Sigmoid colon (tissue), 7 donors: ENCODE data around the gene ASF1A. TPM values are rescaled to one million over a fixed set of nuclear protein-coding genes. Genes with fewer than 3 reads are reported as not detected.

Experiments used
- DNase-seq: peaks from one replicate; pipeline ENCODE4 v3.0.0-alpha.2; 2019
- H3K27ac ChIP-seq, 4 donors: fragments of 200-600 bp; sonication (generic); one replicate each; pipeline ENCODE4 v1.5.1; 2016 to 2019; ENCODE audit warnings: mild to moderate bottlenecking in 1 of 4
- H3K27me3 ChIP-seq, 3 donors: fragments of 200-600 bp; sonication (generic); one replicate each; pipeline ENCODE4 v1.5.1; 2019; ENCODE audit warnings: mild to moderate bottlenecking in 1 of 3
- H3K36me3 ChIP-seq, 4 donors: fragments of 200-600 bp; sonication (generic); one replicate each; pipeline ENCODE4 v1.5.1; 2016 to 2019
- H3K4me1 ChIP-seq, 4 donors: fragments of 200-600 bp; sonication (generic); one replicate each; pipeline ENCODE4 v1.5.1; 2017 to 2019
- H3K4me3 ChIP-seq, 4 donors: fragments of 200-600 bp; sonication (generic); one replicate each; pipeline ENCODE4 v1.5.1; 2017 to 2019; ENCODE audit warnings: mild to moderate bottlenecking in 2 of 4, moderate library complexity in 1 of 4
- H3K9me3 ChIP-seq, 4 donors: fragments of 200-600 bp in 3 of 4; sonication (generic) in 3 of 4; one replicate each; pipeline versions ENCODE4 v1.5.1 to v1.6.1; 2013 to 2019
- CTCF ChIP-seq, 4 experiments: fragments of 450-650 bp in 3 of 4; fragments of 200-600 bp in 1 of 4; IDR thresholded peaks; one replicate each; pipeline ENCODE4 v1.5.1; 2016 to 2019; ENCODE audit warnings: antibody characterized with exemption in 4 of 4, mild to moderate bottlenecking in 3 of 4, moderate library complexity in 2 of 4
- EP300 ChIP-seq, 4 donors: sonication (generic); formaldehyde crosslinking; IDR thresholded peaks; one replicate each; pipeline ENCODE4 v1.6.1; 2017; ENCODE audit warnings: antibody characterized with exemption in 4 of 4
- POLR2A ChIP-seq, 2 donors: fragments of 450-650 bp; IDR thresholded peaks; one replicate each; pipeline ENCODE4 v1.6.1; 2016; ENCODE audit warnings: antibody characterized with exemption in 2 of 2, mild to moderate bottlenecking in 2 of 2, moderate library complexity in 2 of 2
- POLR2AphosphoS5 ChIP-seq, 4 donors: sonication (generic); formaldehyde crosslinking; IDR thresholded peaks; one replicate each; pipeline ENCODE4 v1.6.1; 2017; ENCODE audit warnings: antibody characterized with exemption in 4 of 4
- WGBS, 2 donors: extraction: QIAGEN DNeasy Blood & Tissue Kit; methylation state at CpG; one replicate each; pipeline ENCODE4 v1.1.7; 2013; 5-methylcytosine and 5-hydroxymethylcytosine counted together
- intact Hi-C: fragments of 100-400 bp; cut with DNase I; formaldehyde crosslinking; loops from one replicate; pipeline ENCODE4 v1.15.1; 2023
- polyA plus RNA-seq, 3 donors: library from polyadenylated mRNA; stranded (reverse); fragments of 200-250 nt; gene quantifications; one replicate each; pipeline ENCODE4 v1.2.3, GENCODE V29; 2013
- total RNA-seq, 4 donors: library from RNA; depleted of rRNA; stranded (reverse); fragments of >200 nt; gene quantifications; one replicate each; pipeline ENCODE4 v1.1.0, GENCODE V29; 2016
- donor health status: healthy with polysubstance abuse.
- donor health status: Bipolar disorder and iron deficiency.
- donor health status: healthy.

The ASF1A gene
- total and polyA plus RNA-seq, 7 donors: 10.2 to 17.1 (median 11.6) TPM

GRCh38 chr6:118902726-118903125 lies 8.8 kb downstream of the ASF1A start:
- Histone ChIP-seq H3K27me3 (no peaks in the 10 kb centered on the region), H3K36me3 (peaks cover 0 to 45% (median 5%) of the 10 kb centered on the region in 4 donors), H3K4me3 (no peak overlapping the region), H3K4me1 (peaks cover 0 to 20% (median 6%) of the 10 kb centered on the region in 4 donors), H3K9me3 (no peaks in the 10 kb centered on the region), H3K27ac (no peak overlapping the region)
- intact Hi-C loops: no loop called here
- DNase-seq: no peak
- no peak for TF ChIP-seq POLR2A (IDR thresholded peaks at IDR 0.05)
- TF ChIP-seq EP300 (IDR thresholded peaks at IDR 0.05): no peak
- no peak for TF ChIP-seq POLR2AphosphoS5 (IDR thresholded peaks at IDR 0.05)
- no peak for TF ChIP-seq CTCF (IDR thresholded peaks at IDR 0.05)

GRCh38 chr6:118903138-118903537 lies 9.2 kb downstream of the ASF1A start:
- Histone ChIP-seq H3K4me3 (no peak overlapping the region), H3K27ac (no peak overlapping the region), H3K4me1 (peaks cover 0 to 20% (median 6%) of the 10 kb centered on the region in 4 donors), H3K27me3 (no peaks in the 10 kb centered on the region), H3K36me3 (peaks cover 0 to 49% (median 10%) of the 10 kb centered on the region in 4 donors), H3K9me3 (no peaks in the 10 kb centered on the region)
- WGBS, 2 donors: 29 to 60% methylated on average over 2 of the region's 2 CpGs
- DNase-seq: no peak
- TF ChIP-seq POLR2A (IDR thresholded peaks at IDR 0.05) (no peak), EP300 (IDR thresholded peaks at IDR 0.05) (no peak), CTCF (IDR thresholded peaks at IDR 0.05) (no peak), POLR2AphosphoS5 (IDR thresholded peaks at IDR 0.05) (no peak)
- intact Hi-C loops: no loop called here

GRCh38 chr6:118903691-118904090 lies 9.7 kb downstream of the ASF1A start:
- H3K27me3 ChIP-seq: no peaks in the 10 kb centered on the region
- H3K9me3 ChIP-seq: no peaks in the 10 kb centered on the region
- peaks cover 0 to 20% (median 6%) of the 10 kb centered on the region in 4 donors for H3K4me1 ChIP-seq
- no peak overlapping the region for H3K4me3 ChIP-seq
- H3K36me3 ChIP-seq: peaks cover 0 to 55% (median 12%) of the 10 kb centered on the region in 4 donors
- 91 to 95% methylated on average over 6 of the region's 6 CpGs for WGBS, 2 donors
- no peak overlapping the region for H3K27ac ChIP-seq
- no peak for TF ChIP-seq CTCF (IDR thresholded peaks at IDR 0.05)
- TF ChIP-seq POLR2AphosphoS5 (IDR thresholded peaks at IDR 0.05): no peak
- no peak for TF ChIP-seq EP300 (IDR thresholded peaks at IDR 0.05)
- no peak for TF ChIP-seq POLR2A (IDR thresholded peaks at IDR 0.05)
- intact Hi-C loops: no loop called here
- DNase-seq: no peak

- intact Hi-C loops: no loop called here
- Histone ChIP-seq H3K4me1 (peaks cover 0 to 13% (median 6%) of the 10 kb centered on the region in 4 donors), H3K27me3 (no peaks in the 10 kb centered on the region), H3K4me3 (no peak overlapping the region), H3K27ac (no peak overlapping the region), H3K9me3 (no peaks in the 10 kb centered on the region), H3K36me3 (peaks cover 0 to 67% (median 13%) of the 10 kb centered on the region in 4 donors)
- TF ChIP-seq POLR2AphosphoS5 (IDR thresholded peaks at IDR 0.05): no peak
- no peak for TF ChIP-seq EP300 (IDR thresholded peaks at IDR 0.05)
- TF ChIP-seq POLR2A (IDR thresholded peaks at IDR 0.05): no peak
- TF ChIP-seq CTCF (IDR thresholded peaks at IDR 0.05): no peak
- no peak for DNase-seq
Observed at GRCh38 chr6:118905084-118905483, 11.1 kb downstream of the ASF1A start.

- Histone ChIP-seq H3K27me3 (no peaks in the 10 kb centered on the region), H3K9me3 (no peaks in the 10 kb centered on the region), H3K27ac (no peak overlapping the region), H3K36me3 (peaks cover 0 to 75% (median 17%) of the 10 kb centered on the region in 4 donors), H3K4me3 (no peak overlapping the region), H3K4me1 (peaks cover 0 to 13% (median 4%) of the 10 kb centered on the region in 4 donors)
- intact Hi-C loops: no loop called here
- WGBS, 2 donors: 92 to 95% methylated on average over 4 of the region's 4 CpGs
- TF ChIP-seq EP300 (IDR thresholded peaks at IDR 0.05) (no peak), POLR2A (IDR thresholded peaks at IDR 0.05) (no peak), CTCF (IDR thresholded peaks at IDR 0.05) (no peak), POLR2AphosphoS5 (IDR thresholded peaks at IDR 0.05) (no peak)
- DNase-seq: no peak
Observed at GRCh38 chr6:118905851-118906250, 11.9 kb downstream of the ASF1A start.
